ENCODE data around the gene SERPINB6. TPM values are rescaled to one million over a fixed set of nuclear protein-coding genes. Genes with fewer than 3 reads are reported as not detected.
"Not testable (repeated sequence)": the region's sequence is repeated elsewhere in the genome, so short reads cannot be mapped to it uniquely, and the experiment has no call there.

The SERPINB6 gene
- total and polyA plus RNA-seq, 2 donors, result 23.1 to 84.3 TPM

GRCh38 chr6:2931970-2932748, 39.2 kb downstream of the SERPINB6 start:
- no peak overlapping the region for H3K4me3 ChIP-seq (ENCODE audit: low read length in 2 of 2)
- H3K36me3 ChIP-seq (ENCODE audit: control insufficient read depth in 2 of 2, insufficient read depth in 2 of 2, low read length in 1 of 2), result no peaks in the 10 kb centered on the region
- WGBS, result 41% methylated on average over 11 of the region's 11 CpGs
- no peaks in the 10 kb centered on the region for H3K27me3 ChIP-seq (ENCODE audit: control insufficient read depth in 2 of 2, insufficient read depth in 1 of 2, low read length in 1 of 2)
- no peak overlapping the region for H3K27ac ChIP-seq (ENCODE audit: low read depth in 1 of 2, low read length in 1 of 2)
- peaks cover 2 to 10% of the 10 kb centered on the region in 2 donors for H3K4me1 ChIP-seq (ENCODE audit: control insufficient read depth in 2 of 2, insufficient read depth in 2 of 2, low read length in 2 of 2)
- peak in 8 of 9 donors; percentile 67 to 95 (median 91) for DNase-seq (ENCODE audit: low read depth in 6 of 9, low spot score in 9 of 9)
- H3K9me3 ChIP-seq (ENCODE audit: control insufficient read depth in 2 of 2, insufficient read depth in 1 of 2, low read length in 1 of 2), result no peaks in the 10 kb centered on the region

- Histone ChIP-seq H3K27me3 (ENCODE audit: control insufficient read depth in 2 of 2, insufficient read depth in 1 of 2, low read length in 1 of 2) (no peaks in the 10 kb centered on the region), H3K36me3 (ENCODE audit: control insufficient read depth in 2 of 2, insufficient read depth in 2 of 2, low read length in 1 of 2) (no peaks in the 10 kb centered on the region), H3K27ac (ENCODE audit: low read depth in 1 of 2, low read length in 1 of 2) (no peak overlapping the region), H3K4me1 (ENCODE audit: control insufficient read depth in 2 of 2, insufficient read depth in 2 of 2, low read length in 2 of 2) (peaks cover 2 to 10% of the 10 kb centered on the region in 2 donors), H3K9me3 (ENCODE audit: control insufficient read depth in 2 of 2, insufficient read depth in 1 of 2, low read length in 1 of 2) (no peaks in the 10 kb centered on the region), H3K4me3 (ENCODE audit: low read length in 2 of 2) (no peak overlapping the region)
- no peak for DNase-seq (ENCODE audit: low read depth in 6 of 9, low spot score in 9 of 9)
- 85% methylated on average over 8 of the region's 8 CpGs for WGBS
Measured at GRCh38 chr6:2931055-2931454, 40.3 kb downstream of the SERPINB6 start.

GRCh38 chr6:2927931-2928330, 43.4 kb downstream of the SERPINB6 start:
- 95% methylated on average over 13 of the region's 13 CpGs for WGBS
- not testable (repeated sequence) for DNase-seq (ENCODE audit: low read depth in 6 of 9, low spot score in 9 of 9); H3K4me3 ChIP-seq (ENCODE audit: low read length in 2 of 2)

GRCh38 chr6:2925842-2926747, 45.3 kb downstream of the SERPINB6 start:
- DNase-seq (ENCODE audit: low read depth in 6 of 9, low spot score in 9 of 9); H3K9me3 ChIP-seq (ENCODE audit: control insufficient read depth in 2 of 2, insufficient read depth in 1 of 2, low read length in 1 of 2): not testable (repeated sequence)
- WGBS, result 93% methylated on average over 13 of the region's 13 CpGs

More at GRCh38 chr6:2927931-2928330, 43.4 kb downstream of the SERPINB6 start:
- H3K36me3 ChIP-seq (ENCODE audit: control insufficient read depth in 2 of 2, insufficient read depth in 2 of 2, low read length in 1 of 2); H3K27me3 ChIP-seq (ENCODE audit: control insufficient read depth in 2 of 2, insufficient read depth in 1 of 2, low read length in 1 of 2); H3K9me3 ChIP-seq (ENCODE audit: control insufficient read depth in 2 of 2, insufficient read depth in 1 of 2, low read length in 1 of 2); H3K27ac ChIP-seq (ENCODE audit: low read depth in 1 of 2, low read length in 1 of 2): not testable (repeated sequence)
- peaks cover 2 to 10% of the 10 kb centered on the region in 2 donors for H3K4me1 ChIP-seq (ENCODE audit: control insufficient read depth in 2 of 2, insufficient read depth in 2 of 2, low read length in 2 of 2)

GRCh38 chr6:2921520-2922115, 49.7 kb downstream of the SERPINB6 start:
- Histone ChIP-seq H3K36me3 (ENCODE audit: control insufficient read depth in 2 of 2, insufficient read depth in 2 of 2, low read length in 1 of 2) (no peaks in the 10 kb centered on the region), H3K27ac (ENCODE audit: low read depth in 1 of 2, low read length in 1 of 2) (no peak overlapping the region), H3K27me3 (ENCODE audit: control insufficient read depth in 2 of 2, insufficient read depth in 1 of 2, low read length in 1 of 2) (no peaks in the 10 kb centered on the region), H3K4me1 (ENCODE audit: control insufficient read depth in 2 of 2, insufficient read depth in 2 of 2, low read length in 2 of 2) (no peaks in the 10 kb centered on the region), H3K9me3 (ENCODE audit: control insufficient read depth in 2 of 2, insufficient read depth in 1 of 2, low read length in 1 of 2) (peaks cover 0 to 6% of the 10 kb centered on the region in 2 donors), H3K4me3 (ENCODE audit: low read length in 2 of 2) (no peak overlapping the region)
- no peak for DNase-seq (ENCODE audit: low read depth in 6 of 9, low spot score in 9 of 9)
- 96% methylated on average over 4 of the region's 4 CpGs for WGBS

More at GRCh38 chr6:2925842-2926747, 45.3 kb downstream of the SERPINB6 start:
- H3K27me3 ChIP-seq (ENCODE audit: control insufficient read depth in 2 of 2, insufficient read depth in 1 of 2, low read length in 1 of 2); H3K4me1 ChIP-seq (ENCODE audit: control insufficient read depth in 2 of 2, insufficient read depth in 2 of 2, low read length in 2 of 2); H3K4me3 ChIP-seq (ENCODE audit: low read length in 2 of 2); H3K27ac ChIP-seq (ENCODE audit: low read depth in 1 of 2, low read length in 1 of 2); H3K36me3 ChIP-seq (ENCODE audit: control insufficient read depth in 2 of 2, insufficient read depth in 2 of 2, low read length in 1 of 2): not testable (repeated sequence)

- no peaks in the 10 kb centered on the region for H3K27me3 ChIP-seq (ENCODE audit: control insufficient read depth in 2 of 2, insufficient read depth in 1 of 2, low read length in 1 of 2)
- 98% methylated on average over 14 of the region's 14 CpGs for WGBS
- H3K4me3 ChIP-seq (ENCODE audit: low read length in 2 of 2), result no peak overlapping the region
- no peak for DNase-seq (ENCODE audit: low read depth in 6 of 9, low spot score in 9 of 9)
- no peak overlapping the region for H3K27ac ChIP-seq (ENCODE audit: low read depth in 1 of 2, low read length in 1 of 2)
- no peaks in the 10 kb centered on the region for H3K36me3 ChIP-seq (ENCODE audit: control insufficient read depth in 2 of 2, insufficient read depth in 2 of 2, low read length in 1 of 2)
- H3K4me1 ChIP-seq (ENCODE audit: control insufficient read depth in 2 of 2, insufficient read depth in 2 of 2, low read length in 2 of 2), result no peaks in the 10 kb centered on the region
- H3K9me3 ChIP-seq (ENCODE audit: control insufficient read depth in 2 of 2, insufficient read depth in 1 of 2, low read length in 1 of 2), result peaks cover 0 to 6% of the 10 kb centered on the region in 2 donors
Measured at GRCh38 chr6:2920671-2921112, 50.7 kb downstream of the SERPINB6 start.

DNA sequence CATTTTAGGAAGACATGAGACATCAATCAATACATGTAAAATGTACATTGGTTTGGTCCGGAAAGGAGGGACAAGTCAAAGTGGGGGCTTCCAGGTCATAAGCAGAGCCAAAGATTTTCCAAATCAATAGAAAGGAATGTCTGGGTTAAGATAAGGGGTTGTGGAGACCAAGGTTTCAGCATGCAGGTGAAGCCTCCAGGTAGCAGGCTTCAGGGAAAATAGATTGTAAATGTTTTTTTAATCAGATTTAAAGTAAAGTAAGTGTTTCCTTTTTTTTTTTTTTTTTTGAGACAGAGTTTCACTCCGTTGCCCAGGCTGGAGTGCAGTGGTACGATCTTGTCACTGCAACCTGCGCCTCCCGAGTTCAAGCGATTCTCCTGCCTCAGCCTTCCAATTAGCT, 51.5 kb downstream of the SERPINB6 start:
- WGBS, result 99% methylated on average over 6 of the region's 6 CpGs
- no peak for DNase-seq (ENCODE audit: low read depth in 6 of 9, low spot score in 9 of 9)
- Histone ChIP-seq H3K36me3 (ENCODE audit: control insufficient read depth in 2 of 2, insufficient read depth in 2 of 2, low read length in 1 of 2) (no peaks in the 10 kb centered on the region), H3K9me3 (ENCODE audit: control insufficient read depth in 2 of 2, insufficient read depth in 1 of 2, low read length in 1 of 2) (peaks cover 0 to 6% of the 10 kb centered on the region in 2 donors), H3K27me3 (ENCODE audit: control insufficient read depth in 2 of 2, insufficient read depth in 1 of 2, low read length in 1 of 2) (no peaks in the 10 kb centered on the region), H3K27ac (ENCODE audit: low read depth in 1 of 2, low read length in 1 of 2) (no peak overlapping the region), H3K4me3 (ENCODE audit: low read length in 2 of 2) (no peak overlapping the region), H3K4me1 (ENCODE audit: control insufficient read depth in 2 of 2, insufficient read depth in 2 of 2, low read length in 2 of 2) (no peaks in the 10 kb centered on the region)

- no peak for DNase-seq (ENCODE audit: low read depth in 6 of 9, low spot score in 9 of 9)
- H3K27ac ChIP-seq (ENCODE audit: low read depth in 1 of 2, low read length in 1 of 2), result no peak overlapping the region
- H3K4me3 ChIP-seq (ENCODE audit: low read length in 2 of 2), result no peak overlapping the region
- no peaks in the 10 kb centered on the region for H3K36me3 ChIP-seq (ENCODE audit: control insufficient read depth in 2 of 2, insufficient read depth in 2 of 2, low read length in 1 of 2)
- H3K27me3 ChIP-seq (ENCODE audit: control insufficient read depth in 2 of 2, insufficient read depth in 1 of 2, low read length in 1 of 2), result no peaks in the 10 kb centered on the region
- 85% methylated on average over 4 of the region's 4 CpGs for WGBS
- H3K4me1 ChIP-seq (ENCODE audit: control insufficient read depth in 2 of 2, insufficient read depth in 2 of 2, low read length in 2 of 2), result no peaks in the 10 kb centered on the region
- peaks cover 0 to 6% of the 10 kb centered on the region in 2 donors for H3K9me3 ChIP-seq (ENCODE audit: control insufficient read depth in 2 of 2, insufficient read depth in 1 of 2, low read length in 1 of 2)
Measured at GRCh38 chr6:2919401-2919800, 52.0 kb downstream of the SERPINB6 start.

Measured in thymus (tissue), 11 donors.